Mesodermal cell (in vitro differentiated cells): ENCODE data around the gene RAVER1.
A peak's percentile ranks its signal among the peaks of the same experiment; 100 is the strongest.

ENCODE experiments used
- H3K27ac ChIP-seq: 2 replicates; pipeline ENCODE4 v1.7.0; 2013; ENCODE audit warnings: mild to moderate bottlenecking, low read depth, low read length, moderate library complexity; ENCODE audit not compliant: severe bottlenecking
- H3K36me3 ChIP-seq: 2 replicates; pipeline ENCODE4 v1.7.1; 2013; ENCODE audit warnings: mild to moderate bottlenecking, low read length, moderate library complexity; ENCODE audit not compliant: control insufficient read depth, insufficient read depth
- H3K4me1 ChIP-seq: one replicate; pipeline ENCODE4 v1.7.1; 2013; ENCODE audit warnings: mild to moderate bottlenecking, low read length; ENCODE audit not compliant: insufficient read depth, control insufficient read depth, poor library complexity, severe bottlenecking
- H3K4me3 ChIP-seq: 2 replicates; pipeline ENCODE4 v1.7.0; 2013; ENCODE audit warnings: low read length, control low read depth, mild to moderate bottlenecking; ENCODE audit not compliant: insufficient read depth, poor library complexity, severe bottlenecking; ENCODE audit errors: extremely low read depth
- H3K9me3 ChIP-seq: 2 replicates; pipeline ENCODE4 v1.7.1; 2013; ENCODE audit warnings: mild to moderate bottlenecking, low read length, moderate library complexity; ENCODE audit not compliant: control insufficient read depth
- WGBS, 2 experiments: methylation state at CpG; one replicate each; pipeline ENCODE4 v1.1.5; 2013; ENCODE audit warnings: missing lambda C conversion rate in 2 of 2; ENCODE audit not compliant: insufficient coverage in 2 of 2; 5-methylcytosine and 5-hydroxymethylcytosine counted together

RAVER1 gene

DNA sequence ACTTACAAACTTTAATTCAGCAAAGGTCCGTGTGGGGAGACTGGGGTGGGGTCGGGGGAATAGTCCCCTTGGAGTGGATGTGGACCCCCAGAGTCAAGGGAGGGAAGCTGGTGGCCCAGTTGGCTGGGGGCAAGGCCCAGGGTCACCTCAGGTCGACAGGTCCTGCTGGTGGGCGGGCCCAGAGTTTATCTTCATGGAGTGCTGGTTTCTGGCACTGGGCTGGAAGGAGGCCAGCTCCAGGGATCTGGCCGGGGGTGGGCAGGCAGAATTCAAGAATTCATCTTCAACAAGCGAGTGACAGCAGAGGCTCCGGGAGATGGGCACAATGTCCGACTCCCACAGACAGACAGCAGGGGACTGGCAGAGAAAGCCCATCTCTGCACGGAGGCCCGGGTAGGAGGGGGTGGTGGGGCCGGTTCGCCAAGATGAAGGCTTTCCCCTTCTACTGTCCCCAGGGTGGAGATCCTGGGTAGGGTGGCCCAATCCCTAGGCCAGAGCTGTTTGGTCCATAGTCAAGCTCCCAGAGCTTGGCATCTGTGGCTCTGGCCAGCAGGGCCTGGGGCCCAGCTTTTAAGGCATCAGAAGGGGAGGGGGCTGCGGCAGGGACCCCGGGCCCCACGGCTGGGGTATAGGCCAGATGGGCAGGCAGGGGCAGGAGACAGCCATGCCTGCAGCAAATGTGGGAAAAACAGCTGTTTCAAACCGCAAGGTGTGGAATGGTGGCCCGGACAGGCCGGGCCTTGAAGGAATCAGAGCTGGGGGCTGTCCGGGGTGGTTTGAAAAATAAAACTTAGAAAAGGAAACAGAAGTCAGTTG, 16.9 kb downstream of the RAVER1 start:
- Histone ChIP-seq H3K4me3 (peak overlapping the region; percentile 85), H3K27ac (peak overlapping the region; percentile 36), H3K36me3 (peaks cover 58% of the 10 kb centered on the region), H3K9me3 (no peaks in the 10 kb centered on the region), H3K4me1 (peaks cover 4% of the 10 kb centered on the region)
- 87 to 90% methylated on average over 16 to 18 of the region's 19 CpGs for WGBS, 2 experiments

DNA sequence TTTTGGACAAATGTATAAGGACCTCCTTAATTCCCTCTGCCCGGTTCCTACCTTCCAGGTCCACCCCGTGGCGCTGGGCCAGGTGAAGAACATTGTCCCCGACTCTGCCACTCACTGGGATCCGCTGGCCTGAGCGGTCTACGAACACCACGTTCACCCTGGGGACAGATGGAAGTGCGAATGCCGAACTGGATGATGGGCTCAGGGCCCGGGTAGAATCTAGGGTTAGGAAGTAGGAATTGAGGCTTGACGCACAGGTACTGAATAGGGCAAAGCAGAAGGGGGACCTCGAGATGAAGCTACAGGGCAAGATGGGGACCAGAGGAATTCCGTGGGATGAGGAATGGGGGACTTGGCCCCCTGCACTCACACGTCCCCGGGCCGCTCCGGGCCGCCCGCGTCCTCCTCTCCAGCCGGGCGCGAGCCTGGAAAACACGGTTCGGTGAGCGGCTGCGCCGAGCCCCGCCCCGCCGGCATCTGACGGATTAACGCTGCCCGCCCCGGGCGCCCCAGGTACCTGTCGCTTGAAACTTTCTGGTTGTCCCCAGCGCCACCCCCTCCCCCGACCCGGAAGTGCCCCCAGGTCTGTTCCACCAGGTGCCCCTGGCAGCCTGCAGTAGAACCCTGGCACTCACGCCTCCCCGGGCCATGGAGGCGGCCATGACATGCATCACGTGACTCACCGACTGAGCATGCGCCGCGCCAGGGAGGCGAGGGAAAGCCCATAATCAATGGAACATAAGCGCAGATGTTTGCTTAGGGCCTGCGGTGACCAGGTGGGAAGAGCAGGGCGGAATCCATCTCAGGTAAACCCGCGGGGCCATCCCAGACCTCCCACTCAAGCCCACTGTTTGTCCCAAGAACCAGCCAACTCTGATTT, 17.8 kb downstream of the RAVER1 start, which contains the start of gene FDX2:
FDX2 (minus strand) TSS at position 681 of the 880 bp plus-strand sequence; CDS start at position 662, 19 bp downstream.
- WGBS, 2 experiments = 1 to 3% methylated on average over 38 to 47 of the region's 55 CpGs
- Histone ChIP-seq H3K27ac (peak within 1 kb of the TSS; percentile 36), H3K9me3 (no peaks in the 10 kb centered on the region), H3K4me1 (peaks cover 4% of the 10 kb centered on the region), H3K4me3 (peak within 1 kb of the TSS; percentile 85), H3K36me3 (peaks cover 50% of the 10 kb centered on the region)

DNA sequence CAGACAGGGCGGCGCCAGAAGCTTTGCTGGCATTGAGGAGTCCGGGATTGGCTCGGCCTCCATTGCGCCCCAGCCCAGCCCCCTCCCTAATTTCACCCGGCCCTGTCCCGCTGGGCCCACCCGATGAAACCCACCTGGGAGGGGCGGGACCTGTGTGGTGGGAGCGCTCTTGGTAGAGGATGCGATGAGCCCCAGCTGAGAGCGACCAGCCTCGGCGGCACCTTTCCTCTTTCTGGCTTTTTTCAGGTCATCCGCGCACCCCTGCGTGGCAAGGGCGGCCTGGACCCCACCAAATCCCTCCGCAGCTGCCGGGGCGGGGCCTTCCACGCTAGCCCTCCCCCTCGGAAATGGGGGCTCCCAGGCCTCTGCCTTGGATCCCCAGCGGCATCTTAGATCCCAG, 23.9 kb downstream of the RAVER1 start, which contains the start of gene ZGLP1:
ZGLP1 (minus strand) TSS at position 393 of the 400 bp plus-strand sequence.
- Histone ChIP-seq H3K9me3 (no peaks in the 10 kb centered on the region), H3K4me1 (peaks cover 5% of the 10 kb centered on the region), H3K36me3 (peaks cover 20% of the 10 kb centered on the region), H3K27ac (no peak within 1 kb of the TSS), H3K4me3 (no peak within 1 kb of the TSS)
- 93 to 94% methylated on average over 21 to 22 of the region's 24 CpGs for WGBS, 2 experiments

DNA sequence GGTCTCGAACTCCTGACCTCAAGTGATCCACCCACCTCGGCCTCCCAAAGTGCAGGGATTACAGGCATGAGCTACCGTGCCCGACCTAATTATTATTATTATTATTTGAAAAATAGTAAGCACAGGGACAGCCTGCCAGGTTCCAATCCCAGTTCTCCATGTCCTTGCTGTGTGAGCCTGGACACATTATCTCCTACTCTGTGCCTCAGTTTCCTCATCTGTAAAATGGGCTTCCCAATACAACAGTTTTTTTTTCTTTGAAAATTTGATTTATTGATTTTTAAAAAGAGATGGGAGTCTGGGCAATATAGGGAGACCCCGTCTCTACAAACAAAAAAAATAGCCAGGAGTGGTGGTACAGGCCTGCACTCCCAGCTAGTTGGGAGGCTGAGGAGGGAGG, 27.0 kb downstream of the RAVER1 start:
- Histone ChIP-seq H3K4me1 (peaks cover 5% of the 10 kb centered on the region), H3K4me3 (no peak overlapping the region), H3K36me3 (peaks cover 14% of the 10 kb centered on the region), H3K27ac (no peak overlapping the region), H3K9me3 (no peaks in the 10 kb centered on the region)
- WGBS, 2 experiments = 100% methylated on average over 1 of the region's 5 CpGs; no CpG with 5 or more reads in 1 of the 2 experiments

DNA sequence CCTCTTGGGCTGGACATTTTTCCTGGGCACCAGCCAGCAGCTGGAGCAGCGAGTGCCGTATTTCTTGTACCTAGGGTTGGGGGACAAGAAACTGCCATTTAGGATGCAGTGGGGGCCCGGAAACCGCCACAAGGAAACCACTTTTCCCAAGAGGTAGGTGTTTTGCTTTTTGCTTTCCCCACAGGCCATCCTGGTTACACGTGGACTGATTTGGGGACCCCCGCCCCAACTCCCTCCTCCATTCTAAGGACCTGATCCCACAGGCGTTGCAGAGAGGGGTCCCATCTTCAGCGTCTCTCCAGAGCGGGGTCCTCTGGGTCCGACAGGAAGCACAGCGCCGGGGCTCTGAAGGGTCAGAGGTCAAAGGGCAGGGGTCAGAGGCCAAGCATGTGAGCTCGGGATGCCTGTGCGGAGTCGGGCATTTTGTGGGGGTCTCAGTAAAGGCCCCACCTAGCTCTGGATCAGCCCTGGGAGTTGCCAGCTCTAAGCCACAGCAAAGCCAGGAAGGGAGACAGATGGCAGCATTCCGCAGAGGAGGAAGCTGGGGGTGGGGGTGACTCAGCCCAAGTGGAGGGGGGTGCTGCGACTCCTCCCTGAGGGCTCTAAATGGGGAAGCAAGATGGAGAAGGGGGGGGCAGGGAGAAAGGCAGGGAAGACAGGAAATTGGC, 28.1 kb downstream of the RAVER1 start:
- Histone ChIP-seq H3K4me1 (peaks cover 5% of the 10 kb centered on the region), H3K27ac (no peak overlapping the region), H3K36me3 (peaks cover 11% of the 10 kb centered on the region), H3K9me3 (no peaks in the 10 kb centered on the region), H3K4me3 (no peak overlapping the region)
- WGBS, 2 experiments = 95 to 96% methylated on average over 13 to 17 of the region's 17 CpGs

DNA sequence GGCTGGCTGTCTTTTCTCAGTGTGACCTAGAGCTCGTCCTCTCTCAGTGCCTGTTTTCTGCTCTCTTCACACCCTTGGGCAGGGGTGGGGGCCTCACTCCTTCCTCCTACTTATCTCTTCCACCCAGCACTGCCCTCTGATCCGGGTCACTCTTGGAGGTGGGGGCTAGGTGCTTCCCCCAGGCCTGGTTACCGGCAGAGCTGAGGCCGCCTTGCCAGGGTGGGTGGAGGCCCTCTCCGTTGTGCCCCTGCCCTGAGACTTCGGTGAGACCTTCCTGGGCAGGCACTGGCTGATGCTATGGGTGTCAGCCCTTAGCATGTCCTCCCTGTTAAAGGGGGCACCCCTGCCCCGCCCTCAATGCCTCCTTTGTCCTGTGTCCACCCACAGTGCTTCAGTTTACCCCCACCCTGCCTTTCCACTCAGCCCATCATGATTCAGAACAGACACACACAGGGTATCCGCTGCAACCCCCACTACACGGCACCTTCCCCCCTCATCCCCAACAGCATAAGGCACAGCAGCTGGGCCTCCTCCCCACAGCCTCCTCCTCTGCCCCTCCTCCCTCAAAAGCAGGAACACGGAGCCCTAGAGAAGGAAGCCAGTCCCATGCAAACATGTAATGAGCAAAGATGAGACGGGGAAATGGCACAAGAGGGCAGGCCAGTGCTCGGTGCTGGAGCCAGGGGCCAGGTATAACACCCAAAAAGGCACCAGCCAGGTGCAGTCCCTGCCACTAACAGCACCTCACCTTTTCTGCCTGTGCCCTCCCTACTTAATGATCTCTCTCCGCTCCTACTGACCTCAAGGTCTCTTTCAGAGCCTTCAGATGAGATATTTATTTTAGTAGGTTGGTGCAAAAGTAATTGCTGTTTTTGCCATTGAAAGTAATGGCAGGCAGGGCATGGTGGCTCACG, 33.5 kb downstream of the RAVER1 start:
- Histone ChIP-seq H3K27ac (no peak overlapping the region), H3K36me3 (no peaks in the 10 kb centered on the region), H3K4me1 (no peaks in the 10 kb centered on the region), H3K4me3 (no peak overlapping the region), H3K9me3 (no peaks in the 10 kb centered on the region)
- WGBS, 2 experiments = 76 to 81% methylated on average over 9 to 11 of the region's 14 CpGs

DNA sequence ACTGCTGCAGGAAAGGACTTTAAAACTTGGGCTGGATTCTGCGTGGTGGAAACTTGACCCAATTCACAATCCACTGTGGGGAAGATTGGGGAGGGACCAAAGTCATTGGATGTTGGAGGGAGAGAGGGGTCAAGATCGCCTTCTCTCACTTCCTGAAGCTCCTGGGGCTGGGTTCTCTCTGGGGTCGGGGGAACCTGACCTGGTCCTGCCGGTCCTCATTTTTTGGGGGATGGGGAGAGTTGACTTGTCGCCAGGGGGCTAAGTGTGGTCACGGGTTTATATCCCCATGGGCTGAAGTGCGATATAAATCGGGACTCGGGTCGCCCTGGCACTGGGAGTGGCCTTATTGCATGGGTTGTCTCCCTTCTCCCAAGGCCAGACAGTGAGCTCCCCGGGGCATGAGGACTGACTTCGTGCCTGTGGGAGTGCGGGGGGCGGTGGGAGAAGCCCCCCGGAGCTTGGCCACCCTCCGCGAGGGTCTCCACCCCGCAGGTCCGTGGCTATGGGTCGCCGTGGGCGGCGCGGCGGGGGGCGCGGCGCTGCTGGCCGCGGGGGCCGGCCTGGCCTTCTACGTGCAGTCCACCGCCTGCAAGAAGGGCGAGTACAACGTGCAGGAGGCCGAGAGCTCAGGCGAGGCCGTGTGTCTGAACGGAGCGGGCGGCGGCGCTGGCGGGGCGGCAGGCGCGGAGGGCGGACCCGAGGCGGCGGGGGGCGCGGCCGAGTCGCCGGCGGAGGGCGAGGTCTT, 37.3 kb downstream of the RAVER1 start:
- no peak overlapping the region for H3K27ac ChIP-seq
- no peak overlapping the region for H3K4me3 ChIP-seq
- no peaks in the 10 kb centered on the region for H3K36me3 ChIP-seq
- WGBS, 2 experiments = 2% methylated on average over 44 to 46 of the region's 58 CpGs
- no peaks in the 10 kb centered on the region for H3K9me3 ChIP-seq
- peaks cover 6% of the 10 kb centered on the region for H3K4me1 ChIP-seq

DNA sequence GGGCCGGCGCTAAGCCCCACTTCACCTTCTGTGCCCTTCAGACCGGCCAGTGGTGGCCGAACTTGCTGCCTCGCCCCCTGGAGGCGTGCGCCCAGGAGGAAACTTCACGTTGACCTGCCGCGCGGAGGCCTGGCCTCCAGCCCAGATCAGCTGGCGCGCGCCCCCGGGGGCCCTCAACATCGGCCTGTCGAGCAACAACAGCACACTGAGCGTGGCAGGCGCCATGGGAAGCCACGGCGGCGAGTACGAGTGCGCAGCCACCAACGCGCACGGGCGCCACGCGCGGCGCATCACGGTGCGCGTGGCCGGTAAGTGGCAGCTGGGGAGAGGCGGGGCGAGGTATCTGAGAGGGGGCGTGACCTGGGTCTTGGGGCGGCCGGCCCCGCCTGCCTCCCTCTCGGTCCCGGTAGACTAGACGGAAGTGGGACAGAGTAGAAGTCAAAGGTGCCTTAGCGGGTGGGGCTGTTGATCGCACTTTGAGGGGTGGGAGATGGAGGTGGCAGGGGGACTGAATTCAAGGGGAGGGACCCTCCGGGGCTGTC, 38.0 kb downstream of the RAVER1 start:
- 9 to 13% methylated on average over 16 to 46 of the region's 48 CpGs for WGBS, 2 experiments
- Histone ChIP-seq H3K4me1 (peaks cover 12% of the 10 kb centered on the region), H3K4me3 (no peak overlapping the region), H3K27ac (no peak overlapping the region), H3K9me3 (no peaks in the 10 kb centered on the region), H3K36me3 (no peaks in the 10 kb centered on the region)

DNA sequence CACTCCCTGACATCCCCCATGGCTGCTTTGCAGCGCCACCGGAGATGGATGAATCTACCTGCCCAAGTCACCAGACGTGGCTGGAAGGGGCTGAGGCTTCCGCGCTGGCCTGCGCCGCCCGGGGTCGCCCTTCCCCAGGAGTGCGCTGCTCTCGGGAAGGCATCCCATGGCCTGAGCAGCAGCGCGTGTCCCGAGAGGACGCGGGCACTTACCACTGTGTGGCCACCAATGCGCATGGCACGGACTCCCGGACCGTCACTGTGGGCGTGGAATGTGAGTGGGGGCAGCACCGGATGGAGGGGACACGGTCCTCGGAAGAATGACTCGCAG, 39.0 kb downstream of the RAVER1 start:
- no peak overlapping the region for H3K27ac ChIP-seq
- no peaks in the 10 kb centered on the region for H3K9me3 ChIP-seq
- peaks cover 14% of the 10 kb centered on the region for H3K4me1 ChIP-seq
- WGBS, 2 experiments = 16 to 18% methylated on average over 22 to 25 of the region's 25 CpGs
- H3K4me3 ChIP-seq = no peak overlapping the region
- H3K36me3 ChIP-seq = no peaks in the 10 kb centered on the region
